K562 (cell line): Measurements from ENCODE around the gene TMEM176A. TPM values are rescaled to one million over a fixed set of nuclear protein-coding genes. Genes with fewer than 3 reads are reported as not detected.
A peak's percentile ranks its signal among the peaks of the same experiment; 100 is the strongest.

Source experiments
- ATAC-seq: fragments of 200-7000 bp; cut with Tn5 transposase; 3 replicates; pipeline ENCODE4 v1.9.1; 2020; ENCODE audit warnings: moderate library complexity
- BruUV-seq: library from RNA; stranded (reverse); fragments of 400-500 nt; replicated peaks from 2 replicates; lab custom pipeline; 2021; lab: Mats Ljungman, UMichigan
- CTCF ChIA-PET: fragments of 300-600 bp; formaldehyde crosslinking; extraction: SDS; loops from one replicate; lab custom pipeline; 2021; ENCODE audit warnings: low intra/inter-chr PET ratio; lab: Yijun Ruan, JAX
- POLR2A ChIA-PET: fragments of 300-600, 350-650 bp; sonication (Branson Sonifier 250); formaldehyde crosslinking; extraction: SDS; loops from one replicate; lab custom pipeline; 2021; ENCODE audit warnings: antibody characterized with exemption, inconsistent platforms; lab: Yijun Ruan, JAX
- DNase-seq, 4 experiments: peaks; one replicate each; pipeline versions ENCODE4 v3.0.0 to v3.0.0-alpha.2; 2011 to 2018; ENCODE audit warnings: low spot score in 3 of 4, mixed read lengths in 3 of 4; ENCODE audit errors: extremely low read depth in 1 of 4
- FAIRE-seq: peaks from 2 replicates; lab custom pipeline; 2011; peaks lifted over from hg19 to GRCh38; lab: Jason Lieb, UNC
- H2AFZ ChIP-seq: 2 replicates; pipeline ENCODE4 v1.6.0; 2011; ENCODE audit warnings: low read depth, low read length, control low read depth, inconsistent platforms
- H3K27ac ChIP-seq: fragments of 200-600 bp; 3 replicates; pipeline ENCODE4 v1.8.0; 2011; ENCODE audit warnings: low read depth, mild to moderate bottlenecking, control low read depth, inconsistent platforms, low read length, moderate library complexity, mixed read lengths; ENCODE audit errors: extremely low read depth
- H3K27me3 ChIP-seq, 2 experiments: fragments of 300-600 bp in 1 of 2; 2 replicates in 1 of 2; 3 replicates in 1 of 2; pipeline versions ENCODE4 v1.6.0 to v1.8.0; 2011; ENCODE audit warnings: inconsistent platforms in 2 of 2, low read length in 2 of 2, mild to moderate bottlenecking in 1 of 2, mixed read lengths in 1 of 2, moderate library complexity in 1 of 2; ENCODE audit not compliant: control insufficient read depth in 2 of 2, insufficient read depth in 2 of 2
- H3K36me3 ChIP-seq: fragments of 300-600 bp; 3 replicates; pipeline ENCODE4 v1.8.0; 2011; ENCODE audit warnings: mild to moderate bottlenecking, low read length, inconsistent platforms; ENCODE audit not compliant: control insufficient read depth, insufficient read depth
- H3K4me1 ChIP-seq, 2 experiments: fragments of 200-600 bp in 1 of 2; replicated peaks in 1 of 2; 2 replicates in 1 of 2; 3 replicates in 1 of 2; pipeline versions ENCODE4 v1.5.1 to v1.8.0; 2011; ENCODE audit warnings: inconsistent platforms in 2 of 2, low read length in 2 of 2, mild to moderate bottlenecking in 1 of 2, mixed read lengths in 1 of 2, moderate library complexity in 1 of 2; ENCODE audit not compliant: control insufficient read depth in 2 of 2, insufficient read depth in 2 of 2
- H3K4me2 ChIP-seq: 2 replicates; pipeline ENCODE4 v1.6.1; 2011; ENCODE audit warnings: low read length, control low read depth, inconsistent platforms, mixed read lengths; ENCODE audit not compliant: insufficient read depth
- H3K4me3 ChIP-seq: fragments of 200-600 bp; sonication (generic), shearing (Covaris generic); 2 replicates; pipeline ENCODE4 v1.5.1; 2016; ENCODE audit warnings: control low read depth, inconsistent platforms
- H3K79me2 ChIP-seq: fragments of 200-600 bp; 3 replicates; pipeline ENCODE4 v1.8.0; 2011; ENCODE audit warnings: low read length, inconsistent platforms; ENCODE audit not compliant: control insufficient read depth, insufficient read depth
- H3K9ac ChIP-seq, 2 experiments: 2 replicates each; pipeline versions ENCODE4 v1.6.0 to v1.6.1; 2011; ENCODE audit warnings: low read depth in 2 of 2, low read length in 2 of 2, control low read depth in 1 of 2, inconsistent platforms in 1 of 2, mild to moderate bottlenecking in 1 of 2, mixed read lengths in 1 of 2; ENCODE audit not compliant: insufficient read depth in 1 of 2
- H3K9me1 ChIP-seq: one replicate; pipeline ENCODE4 v1.6.0; 2011; ENCODE audit warnings: inconsistent platforms, mild to moderate bottlenecking, low read length, moderate library complexity; ENCODE audit not compliant: control insufficient read depth, insufficient read depth
- H3K9me3 ChIP-seq: replicated peaks from 2 replicates; pipeline ENCODE4 v1.5.1; 2011; ENCODE audit warnings: low read depth, low read length, inconsistent platforms; ENCODE audit not compliant: control insufficient read depth, insufficient read depth
- H4K20me1 ChIP-seq: replicated peaks from 2 replicates; pipeline ENCODE4 v1.6.1; 2011; ENCODE audit warnings: low read length, inconsistent platforms, mixed read lengths; ENCODE audit not compliant: control insufficient read depth, insufficient read depth
- ELF4 ChIP-seq: fragments of 450-650 bp; formaldehyde crosslinking; IDR thresholded peaks from 2 replicates; pipeline ENCODE4 v1.4.0; 2022; ENCODE audit warnings: missing genetic modification characterization
- FOS ChIP-seq: IDR thresholded peaks from 3 replicates; pipeline ENCODE4 v1.6.1; 2011; ENCODE audit not compliant: insufficient read length; ENCODE audit errors: extremely low read depth
- FOXK2 ChIP-seq, 2 experiments: fragments of 450-650 bp; IDR thresholded peaks in 1 of 2; conservative IDR thresholded peaks in 1 of 2; 2 replicates each; pipeline ENCODE4 v1.6.1; 2016; ENCODE audit warnings: low read depth in 2 of 2, mild to moderate bottlenecking in 1 of 2
- HDAC8 ChIP-seq: fragments of 450-650 bp; IDR thresholded peaks from 2 replicates; pipeline ENCODE4 v1.6.1; 2016; ENCODE audit warnings: mild to moderate bottlenecking, missing genetic modification characterization, moderate library complexity, missing compliant biosample characterization
- IRF2 ChIP-seq: sonication (generic); formaldehyde crosslinking; IDR thresholded peaks from 2 replicates; pipeline ENCODE4 v1.8.1; 2022; ENCODE audit warnings: mild to moderate bottlenecking, missing genetic modification reagents
- JUND ChIP-seq, 2 experiments: IDR thresholded peaks; 2 replicates in 1 of 2; 3 replicates in 1 of 2; pipeline ENCODE4 v1.6.1; 2011; ENCODE audit warnings: borderline replicate concordance in 2 of 2, low read depth in 2 of 2, low read length in 2 of 2, improper control_type of control experiment in 1 of 2, missing biosample characterization in 1 of 2, missing genetic modification characterization in 1 of 2, missing genetic modification reagents in 1 of 2
- NR4A1 ChIP-seq, 2 experiments: fragments of 250-450 bp in 1 of 2; fragments of 450-650 bp in 1 of 2; sonication (Bioruptor Pico) in 1 of 2; IDR thresholded peaks; 2 replicates each; pipeline versions ENCODE4 v1.4.0 to v1.6.1; 2016 to 2020; ENCODE audit warnings: mild to moderate bottlenecking in 2 of 2, missing compliant biosample characterization in 1 of 2, missing genetic modification characterization in 1 of 2, moderate library complexity in 1 of 2
- PPARD ChIP-seq: fragments of 250-450 bp; sonication (Bioruptor Pico); IDR thresholded peaks from 2 replicates; pipeline ENCODE4 v1.8.0; 2022; ENCODE audit warnings: inconsistent platforms, mild to moderate bottlenecking, moderate library complexity
- SMAD2 ChIP-seq: fragments of 150-350 bp; IDR thresholded peaks from 2 replicates; pipeline ENCODE4 v1.6.1; 2014; ENCODE audit warnings: low read depth, mild to moderate bottlenecking, low read length
- WGBS: fragments of 100-300 bp; shearing (Covaris generic); methylation state at CpG from one replicate; pipeline ENCODE4 v1.1.6; 2016; ENCODE audit warnings: low coverage, mixed read lengths; ENCODE audit not compliant: insufficient coverage; ENCODE audit errors: missing lambda C conversion rate; 5-methylcytosine and 5-hydroxymethylcytosine counted together
- in situ Hi-C: fragments of 300-500 bp; cut with MboI; formaldehyde crosslinking; loops from 4 replicates; pipeline ENCODE4 v1.15.0; 2018; ENCODE audit warnings: inconsistent platforms, mixed read lengths
- intact Hi-C: fragments of 100-400 bp; cut with micrococcal nuclease; formaldehyde crosslinking; loops from 2 replicates; pipeline ENCODE4 v1.14.2; 2022
- polyA plus RNA-seq, 8 experiments: library from polyadenylated mRNA; depleted of rRNA in 4 of 8; stranded (reverse) in 5 of 8; unstranded in 3 of 8; fragments of >200 nt; fragmentation: Nextera tagmentation in 2 of 8; fragmentation: Illumina TruSeq in 1 of 8; extraction: Ambion mirVana in 2 of 8; extraction: Trizol in 1 of 8; gene quantifications; 2 replicates each; pipeline versions ENCODE4 v1.2.1 to v1.2.3, GENCODE V29; 2011 to 2014; ENCODE audit warnings: inconsistent platforms in 1 of 8, missing spikeins in 1 of 8
- total RNA-seq, 7 experiments: library from RNA; depleted of rRNA in 6 of 7; stranded (reverse); fragments of >200 nt in 6 of 7; fragmentation: Illumina TruSeq in 2 of 7; extraction: Trizol in 2 of 7; gene quantifications; 2 replicates each; pipeline versions ENCODE4 v1.2.1 to v1.2.3, GENCODE V29; 2011 to 2021; ENCODE audit warnings: low replicate concordance in 1 of 7
- TF ChIP-seq, protein P1 (sequence below): fragments of 450-650 bp; IDR thresholded peaks from 2 replicates; pipeline ENCODE4 v1.7.1; 2018; ENCODE audit warnings: mild to moderate bottlenecking, low read depth; ENCODE audit not compliant: partially characterized antibody

Gene TMEM176A
- total and polyA plus RNA-seq, 9 of the 15 experiments (the other 6 are each of a cell fraction or from before 2014, with no cell fraction given): 0.31 TPM; not detected in 8

DNA sequence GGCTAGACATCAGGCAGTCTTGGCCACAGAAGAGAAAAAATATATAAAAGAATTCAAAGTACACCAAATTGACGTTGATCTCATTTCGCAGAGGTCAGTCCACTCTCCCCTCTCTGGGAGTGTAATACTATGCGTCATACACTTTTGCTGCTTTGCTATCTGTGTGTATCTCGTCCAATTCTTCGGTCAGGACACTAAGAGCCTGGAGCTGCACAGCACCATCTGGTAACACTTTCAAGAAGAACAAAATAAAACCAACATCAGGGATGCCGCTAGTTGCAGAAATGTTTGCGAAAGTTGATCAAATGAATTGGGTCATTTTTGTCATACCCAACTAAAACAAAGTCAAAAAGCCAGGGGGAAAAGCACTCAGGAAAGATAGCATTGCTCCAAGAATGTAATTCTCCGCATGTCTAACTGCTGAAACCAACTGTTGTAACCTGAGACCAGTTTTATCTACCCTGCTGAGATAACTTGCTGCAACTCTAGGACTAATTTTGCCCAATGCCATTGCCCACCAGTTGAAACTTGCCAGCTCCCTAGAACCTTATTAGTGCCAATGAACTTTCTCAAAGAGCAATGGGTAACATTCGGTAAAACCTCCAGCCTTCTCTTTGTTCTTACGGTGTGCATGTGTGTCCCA lies 23.0 kb downstream of the TMEM176A start (continued):
- TF ChIP-seq FOXK2 (conservative IDR thresholded peaks at IDR 0.05 in 1 of 2, IDR thresholded peaks at IDR 0.05 in 1 of 2; ENCODE audit: low read depth in 2 of 2): no peak
- TF ChIP-seq, protein P1, sequence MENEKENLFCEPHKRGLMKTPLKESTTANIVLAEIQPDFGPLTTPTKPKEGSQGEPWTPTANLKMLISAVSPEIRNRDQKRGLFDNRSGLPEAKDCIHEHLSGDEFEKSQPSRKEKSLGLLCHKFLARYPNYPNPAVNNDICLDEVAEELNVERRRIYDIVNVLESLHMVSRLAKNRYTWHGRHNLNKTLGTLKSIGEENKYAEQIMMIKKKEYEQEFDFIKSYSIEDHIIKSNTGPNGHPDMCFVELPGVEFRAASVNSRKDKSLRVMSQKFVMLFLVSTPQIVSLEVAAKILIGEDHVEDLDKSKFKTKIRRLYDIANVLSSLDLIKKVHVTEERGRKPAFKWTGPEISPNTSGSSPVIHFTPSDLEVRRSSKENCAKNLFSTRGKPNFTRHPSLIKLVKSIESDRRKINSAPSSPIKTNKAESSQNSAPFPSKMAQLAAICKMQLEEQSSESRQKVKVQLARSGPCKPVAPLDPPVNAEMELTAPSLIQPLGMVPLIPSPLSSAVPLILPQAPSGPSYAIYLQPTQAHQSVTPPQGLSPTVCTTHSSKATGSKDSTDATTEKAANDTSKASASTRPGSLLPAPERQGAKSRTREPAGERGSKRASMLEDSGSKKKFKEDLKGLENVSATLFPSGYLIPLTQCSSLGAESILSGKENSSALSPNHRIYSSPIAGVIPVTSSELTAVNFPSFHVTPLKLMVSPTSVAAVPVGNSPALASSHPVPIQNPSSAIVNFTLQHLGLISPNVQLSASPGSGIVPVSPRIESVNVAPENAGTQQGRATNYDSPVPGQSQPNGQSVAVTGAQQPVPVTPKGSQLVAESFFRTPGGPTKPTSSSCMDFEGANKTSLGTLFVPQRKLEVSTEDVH: no peak
- TF ChIP-seq NR4A1 (CRISPR knock-in tag; IDR thresholded peaks at IDR 0.05): no peak
- TF ChIP-seq NR4A1 (tag; IDR thresholded peaks at IDR 0.05): no peak; the same call in 1 of the 2 replicates

DNA sequence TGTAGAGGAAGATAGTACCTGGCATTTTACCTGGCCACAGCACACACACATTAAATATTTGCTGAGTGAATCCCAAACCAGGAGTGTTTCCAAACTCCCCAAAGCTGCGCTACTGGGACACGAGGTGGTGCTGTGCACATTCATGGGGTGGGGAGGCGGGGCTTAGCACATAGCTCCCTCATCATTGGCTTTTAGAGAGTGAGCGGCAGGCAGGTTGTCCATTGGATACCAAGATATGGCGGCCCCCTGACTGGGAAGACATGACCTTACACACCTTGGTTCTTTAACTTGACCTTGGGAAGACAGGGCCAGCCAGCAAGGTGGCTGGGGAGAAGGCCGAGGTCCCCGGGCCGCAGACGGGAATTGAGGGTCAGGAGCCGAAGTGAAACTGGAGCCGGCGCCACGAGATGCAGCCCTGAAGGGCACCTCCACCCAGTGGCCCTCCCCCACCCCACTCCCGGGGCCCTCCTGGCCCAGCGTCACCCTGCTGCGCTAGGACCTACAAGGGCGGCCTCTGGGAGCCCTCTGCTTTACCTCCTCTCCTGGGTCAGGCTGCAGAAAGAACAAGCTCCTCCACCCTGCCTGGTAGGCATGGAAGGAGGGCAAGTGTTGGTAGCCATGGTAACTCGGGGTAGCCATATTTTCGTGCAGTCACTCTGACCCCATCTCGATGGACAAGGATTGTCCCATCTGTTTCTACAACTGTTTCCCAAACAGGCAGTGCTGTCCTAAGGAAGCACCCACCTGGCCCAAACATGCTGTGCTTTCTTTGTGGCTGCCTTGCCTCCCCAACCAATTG lies 24.0 kb downstream of the TMEM176A start:
- ATAC-seq: peak; percentile 99
- H3K9me3 ChIP-seq: peaks cover 3% of the 10 kb centered on the region; the same call in 1 of the 2 replicates
- TF ChIP-seq SMAD2 (no peak), JUND (IDR thresholded peaks at IDR 0.05; ENCODE audit: borderline replicate concordance, low read depth, low read length) (peak; percentile 30; the same call in 1 of the 2 replicates), JUND (tag; IDR thresholded peaks at IDR 0.05; ENCODE audit: borderline replicate concordance, low read depth, low read length) (no peak), ELF4 (CRISPR knock-in tag) (no peak), PPARD (CRISPR knock-in tag) (no peak), HDAC8 (peak; percentile 75), IRF2 (CRISPR knock-in tag) (no peak), FOS (peak; percentile 65)

More for the DNA sequence above, 24.0 kb downstream of the TMEM176A start:
- Histone ChIP-seq H3K27me3 (peaks cover 2 to 19% of the 10 kb centered on the region in 2 experiments; a peak in 2 of 5 replicates), H3K9ac (no peak overlapping the region), H3K36me3 (no peaks in the 10 kb centered on the region), H3K79me2 (no peaks in the 10 kb centered on the region), H2AFZ (peak overlapping the region; percentile 78), H3K27ac (peak overlapping the region; percentile 37; the same call in 2 of the 3 replicates), H3K4me2 (peak overlapping the region; percentile 29; the same call in 1 of the 2 replicates), H3K9me1 (no peaks in the 10 kb centered on the region), H4K20me1 (no peaks in the 10 kb centered on the region), H3K4me3 (no peak overlapping the region), H3K4me1 (peaks cover 5 to 11% of the 10 kb centered on the region in 2 experiments; a peak in 3 of 5 replicates)
- DNase-seq: peak; percentile 74 to 94 (median 87)
- ChIA-PET CTCF (interaction anchor here (0.7 kb wide), 1 partner anchor 314 kb away, joined by 3 read pairs; no protein-coding TSS in a partner anchor), POLR2A (interaction anchor here (0.6 to 1.8 kb wide), 13 partner anchors 8 to 787 kb away, joined by 3 to 8 read pairs (median 4); partner anchors contain the start of gene AOC1)
- WGBS: 52% methylated on average over 20 of the region's 20 CpGs
- no TSS peak for BruUV-seq
- intact Hi-C loops (no loop called here), in situ Hi-C loops (no loop called here)
- FAIRE-seq: peak; percentile 74
